KMS-11 (cell line): ENCODE results near the gene C5orf15.

Experiments used
- H2AFZ ChIP-seq: fragments of 200-600 bp; sonication (generic); 2 replicates; pipeline ENCODE4 v1.6.1; 2016; ENCODE audit warnings: antibody characterized with exemption, mixed run types, low read depth
- H3K27ac ChIP-seq: fragments of 200-600 bp; sonication (generic); 2 replicates; pipeline ENCODE4 v1.6.1; 2016; ENCODE audit warnings: mild to moderate bottlenecking, mixed run types
- H3K27me3 ChIP-seq: fragments of 200-600 bp; sonication (generic); 2 replicates; pipeline ENCODE4 v1.6.1; 2017; ENCODE audit warnings: mild to moderate bottlenecking, low read depth, mixed run types, moderate library complexity; ENCODE audit not compliant: insufficient read depth
- H3K36me3 ChIP-seq: fragments of 200-600 bp; sonication (generic); 2 replicates; pipeline ENCODE4 v1.6.1; 2017; ENCODE audit warnings: mild to moderate bottlenecking, mixed run types; ENCODE audit not compliant: insufficient read depth
- H3K4me1 ChIP-seq: fragments of 200-600 bp; sonication (generic); 2 replicates; pipeline ENCODE4 v1.6.1; 2016; ENCODE audit warnings: mild to moderate bottlenecking, low read depth, mixed run types; ENCODE audit not compliant: poor library complexity, severe bottlenecking
- H3K4me2 ChIP-seq: fragments of 200-600 bp; sonication (generic); 2 replicates; pipeline ENCODE4 v1.7.0; 2016; ENCODE audit warnings: mild to moderate bottlenecking, mixed run types
- H3K4me3 ChIP-seq: fragments of 200-600 bp; sonication (generic); IDR thresholded peaks from 2 replicates; pipeline ENCODE4 v1.6.1; 2017; ENCODE audit warnings: low read depth, low read length, mixed read lengths; ENCODE audit not compliant: insufficient read depth
- H3K79me2 ChIP-seq: fragments of 200-600 bp; sonication (generic); 2 replicates; pipeline ENCODE4 v1.6.1; 2016; ENCODE audit warnings: low read depth, mixed run types; ENCODE audit not compliant: insufficient read depth
- H3K9ac ChIP-seq: fragments of 200-600 bp; sonication (generic); 2 replicates; pipeline ENCODE4 v1.6.1; 2016; ENCODE audit warnings: mild to moderate bottlenecking, mixed run types
- H4K20me1 ChIP-seq: fragments of 200-600 bp; sonication (generic); 2 replicates; pipeline ENCODE4 v1.6.1; 2016; ENCODE audit warnings: mild to moderate bottlenecking, mixed run types; ENCODE audit not compliant: insufficient read depth
- CTCF ChIP-seq: fragments of 200-600 bp; sonication (generic); conservative IDR thresholded peaks from 2 replicates; pipeline ENCODE4 v1.6.1; 2017; ENCODE audit warnings: low read depth, mild to moderate bottlenecking, antibody characterized with exemption, low read length, moderate library complexity, mixed read lengths

The C5orf15 gene

GRCh38 chr5:133994990-133995333 is 26.5 kb upstream of the C5orf15 start:
- Histone ChIP-seq H3K9ac (no peak overlapping the region), H3K27me3 (no peaks in the 10 kb centered on the region), H4K20me1 (peaks cover 68% of the 10 kb centered on the region), H3K27ac (no peak overlapping the region), H2AFZ (no peak overlapping the region), H3K4me2 (no peak overlapping the region), H3K4me1 (peaks cover 56% of the 10 kb centered on the region), H3K36me3 (peaks cover 9% of the 10 kb centered on the region; the same call in 1 of the 2 replicates), H3K4me3 (no peak overlapping the region), H3K79me2 (peaks cover 94% of the 10 kb centered on the region)
- no peak for TF ChIP-seq CTCF

- Histone ChIP-seq H3K4me2 (no peak overlapping the region), H4K20me1 (peaks cover 62% of the 10 kb centered on the region)
- TF ChIP-seq CTCF, result no peak
Measured at GRCh38 chr5:133994297-133994989, 26.0 kb upstream of the C5orf15 start.

GRCh38 chr5:133993185-133993936 is 24.9 kb upstream of the C5orf15 start:
- Histone ChIP-seq H2AFZ (no peak overlapping the region), H3K4me2 (no peak overlapping the region), H3K4me1 (peaks cover 55% of the 10 kb centered on the region), H3K9ac (no peak overlapping the region), H4K20me1 (peaks cover 55% of the 10 kb centered on the region), H3K27ac (no peak overlapping the region), H3K4me3 (no peak overlapping the region), H3K79me2 (peaks cover 86% of the 10 kb centered on the region), H3K36me3 (peaks cover 16% of the 10 kb centered on the region; the same call in 1 of the 2 replicates), H3K27me3 (no peaks in the 10 kb centered on the region)
- no peak for TF ChIP-seq CTCF

More at GRCh38 chr5:133994297-133994989, 26.0 kb upstream of the C5orf15 start:
- Histone ChIP-seq H2AFZ (no peak overlapping the region), H3K27me3 (no peaks in the 10 kb centered on the region), H3K9ac (no peak overlapping the region), H3K36me3 (peaks cover 9% of the 10 kb centered on the region; the same call in 1 of the 2 replicates), H3K27ac (no peak overlapping the region), H3K79me2 (peaks cover 89% of the 10 kb centered on the region), H3K4me3 (no peak overlapping the region), H3K4me1 (peaks cover 55% of the 10 kb centered on the region)

GRCh38 chr5:133992429-133993155 is 24.2 kb upstream of the C5orf15 start:
- Histone ChIP-seq H3K27ac (no peak overlapping the region), H3K27me3 (no peaks in the 10 kb centered on the region), H3K4me2 (no peak overlapping the region), H3K9ac (no peak overlapping the region), H4K20me1 (peaks cover 47% of the 10 kb centered on the region), H2AFZ (no peak overlapping the region), H3K79me2 (peaks cover 83% of the 10 kb centered on the region), H3K4me3 (no peak overlapping the region), H3K36me3 (peaks cover 16% of the 10 kb centered on the region; the same call in 1 of the 2 replicates), H3K4me1 (peaks cover 55% of the 10 kb centered on the region)
- no peak for TF ChIP-seq CTCF
